MM.1S (cell line): ENCODE data around the gene HELQ.

Experiments used
- EZH2 ChIP-seq: fragments of 300-600 bp; sonication (generic); optimal IDR thresholded peaks from 2 replicates; pipeline ENCODE3; 2017; ENCODE audit warnings: low read depth, mild to moderate bottlenecking, antibody characterized with exemption, low read length, mixed read lengths
- EZH2phosphoT487 ChIP-seq: fragments of 300-600 bp; sonication (generic); IDR thresholded peaks from 2 replicates; pipeline ENCODE4 v1.6.1; 2018; ENCODE audit warnings: antibody characterized with exemption, low read length
- TF ChIP-seq, protein P1 (sequence below): fragments of 300-600 bp; sonication (generic); IDR thresholded peaks from 2 replicates; pipeline ENCODE4 v1.5.1; 2016; ENCODE audit warnings: antibody characterized with exemption, low read length, mixed read lengths

DNA sequence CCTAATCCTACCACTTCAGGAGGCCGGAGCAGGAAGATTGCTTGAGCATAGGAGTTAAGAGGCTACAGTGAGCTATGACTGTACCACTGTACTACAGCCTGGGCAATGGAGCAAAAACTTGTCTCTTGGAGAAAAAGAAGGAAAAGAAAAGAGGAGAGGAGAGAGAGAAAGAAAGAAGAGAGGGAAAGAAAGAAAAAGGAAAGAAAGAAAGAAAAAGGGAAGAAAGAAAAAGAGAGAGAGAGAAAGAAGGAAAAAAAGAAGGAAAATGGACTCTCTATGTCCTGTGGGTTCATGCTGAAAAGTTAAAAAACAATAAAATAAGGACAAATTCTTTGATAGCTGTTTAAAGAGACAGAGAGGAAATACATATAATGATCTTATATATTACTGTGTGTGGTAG lies 42.6 kb upstream of the HELQ start:
- TF ChIP-seq EZH2 = no peak
- TF ChIP-seq, protein P1, sequence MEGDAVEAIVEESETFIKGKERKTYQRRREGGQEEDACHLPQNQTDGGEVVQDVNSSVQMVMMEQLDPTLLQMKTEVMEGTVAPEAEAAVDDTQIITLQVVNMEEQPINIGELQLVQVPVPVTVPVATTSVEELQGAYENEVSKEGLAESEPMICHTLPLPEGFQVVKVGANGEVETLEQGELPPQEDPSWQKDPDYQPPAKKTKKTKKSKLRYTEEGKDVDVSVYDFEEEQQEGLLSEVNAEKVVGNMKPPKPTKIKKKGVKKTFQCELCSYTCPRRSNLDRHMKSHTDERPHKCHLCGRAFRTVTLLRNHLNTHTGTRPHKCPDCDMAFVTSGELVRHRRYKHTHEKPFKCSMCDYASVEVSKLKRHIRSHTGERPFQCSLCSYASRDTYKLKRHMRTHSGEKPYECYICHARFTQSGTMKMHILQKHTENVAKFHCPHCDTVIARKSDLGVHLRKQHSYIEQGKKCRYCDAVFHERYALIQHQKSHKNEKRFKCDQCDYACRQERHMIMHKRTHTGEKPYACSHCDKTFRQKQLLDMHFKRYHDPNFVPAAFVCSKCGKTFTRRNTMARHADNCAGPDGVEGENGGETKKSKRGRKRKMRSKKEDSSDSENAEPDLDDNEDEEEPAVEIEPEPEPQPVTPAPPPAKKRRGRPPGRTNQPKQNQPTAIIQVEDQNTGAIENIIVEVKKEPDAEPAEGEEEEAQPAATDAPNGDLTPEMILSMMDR = no peak
- TF ChIP-seq EZH2phosphoT487 = no peak
